Right forelimb (tissue), 1 donor: ENCODE data around the gene ZNF219.

Experiments
- DNase-seq: peaks from one replicate; pipeline ENCODE4 v3.0.0-alpha.2; 2018

Gene ZNF219

GRCh38 chr14:21084998-21085853 lies 13.2 kb downstream of the ZNF219 start:
- DNase-seq = no peak

DNA sequence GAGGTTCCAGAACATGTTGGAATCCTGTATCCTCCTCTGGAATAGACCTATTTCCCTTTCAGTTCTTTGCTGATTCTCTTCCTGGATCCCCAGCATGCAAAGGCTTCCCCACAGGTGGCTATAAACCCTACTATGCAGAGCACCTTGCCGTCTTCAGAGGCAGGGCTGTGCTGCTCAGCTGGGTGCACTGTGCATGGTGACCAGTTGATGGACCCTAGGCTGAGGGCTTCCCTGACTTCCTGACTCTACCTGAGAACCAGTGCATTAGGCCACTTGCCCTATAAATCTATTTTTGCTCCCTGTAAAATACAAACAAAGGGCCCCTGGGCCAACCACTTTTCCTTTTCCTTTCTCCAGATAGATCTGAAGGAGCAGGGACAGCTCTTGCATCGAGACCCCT lies 14.1 kb downstream of the ZNF219 start:
- no peak for DNase-seq

DNA sequence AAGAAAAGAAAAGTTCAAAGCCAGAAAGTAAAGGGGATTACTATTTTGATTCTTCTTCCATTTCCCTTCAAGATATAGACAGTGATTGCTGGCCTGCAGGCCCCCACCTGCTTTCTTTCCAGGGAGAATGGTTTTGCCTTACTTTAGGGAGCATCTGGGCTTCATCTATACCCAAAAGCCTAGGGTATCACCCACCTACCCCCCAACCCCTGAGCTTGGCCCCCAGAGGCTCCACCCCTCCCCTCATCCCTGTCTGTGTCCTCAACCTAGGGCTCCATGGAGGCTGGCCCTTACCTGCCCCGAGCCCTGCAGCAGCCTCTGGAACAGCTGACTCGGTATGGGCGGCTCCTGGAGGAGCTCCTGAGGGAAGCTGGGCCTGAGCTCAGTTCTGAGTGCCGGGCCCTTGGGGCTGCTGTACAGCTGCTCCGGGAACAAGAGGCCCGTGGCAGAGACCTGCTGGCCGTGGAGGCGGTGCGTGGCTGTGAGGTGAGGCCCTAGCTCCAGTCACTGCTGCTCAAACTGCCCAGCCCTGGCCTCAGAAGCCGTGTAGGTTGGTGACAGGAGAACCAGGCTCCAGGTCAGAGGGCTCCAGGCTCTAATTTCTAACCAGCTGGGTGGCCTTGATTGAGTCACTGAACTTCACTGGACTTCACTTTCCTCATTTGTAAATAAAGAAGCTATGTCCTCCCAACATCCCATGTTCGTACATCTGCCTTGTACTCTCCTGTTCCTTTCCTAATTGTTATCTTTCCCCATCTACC lies 14.7 kb downstream of the ZNF219 start:
- DNase-seq = no peak

DNA sequence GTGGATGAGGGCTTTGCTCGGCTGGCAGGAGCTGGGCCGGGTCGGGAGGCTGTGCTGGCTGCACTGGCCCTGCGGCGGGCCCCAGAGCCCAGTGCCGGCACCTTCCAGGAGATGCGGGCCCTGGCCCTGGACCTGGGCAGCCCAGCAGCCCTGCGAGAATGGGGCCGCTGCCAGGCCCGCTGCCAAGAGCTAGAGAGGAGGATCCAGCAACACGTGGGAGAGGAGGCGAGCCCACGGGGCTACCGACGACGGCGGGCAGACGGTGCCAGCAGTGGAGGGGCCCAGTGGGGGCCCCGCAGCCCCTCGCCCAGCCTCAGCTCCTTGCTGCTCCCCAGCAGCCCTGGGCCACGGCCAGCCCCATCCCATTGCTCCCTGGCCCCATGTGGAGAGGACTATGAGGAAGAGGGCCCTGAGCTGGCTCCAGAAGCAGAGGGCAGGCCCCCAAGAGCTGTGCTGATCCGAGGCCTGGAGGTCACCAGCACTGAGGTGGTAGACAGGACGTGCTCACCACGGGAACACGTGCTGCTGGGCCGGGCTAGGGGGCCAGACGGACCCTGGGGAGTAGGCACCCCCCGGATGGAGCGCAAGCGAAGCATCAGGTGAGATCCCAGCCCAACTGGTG lies 16.8 kb downstream of the ZNF219 start:
- no peak for DNase-seq

- DNase-seq = no peak
Observed at GRCh38 chr14:21078726-21079125, 19.7 kb downstream of the ZNF219 start.

DNA sequence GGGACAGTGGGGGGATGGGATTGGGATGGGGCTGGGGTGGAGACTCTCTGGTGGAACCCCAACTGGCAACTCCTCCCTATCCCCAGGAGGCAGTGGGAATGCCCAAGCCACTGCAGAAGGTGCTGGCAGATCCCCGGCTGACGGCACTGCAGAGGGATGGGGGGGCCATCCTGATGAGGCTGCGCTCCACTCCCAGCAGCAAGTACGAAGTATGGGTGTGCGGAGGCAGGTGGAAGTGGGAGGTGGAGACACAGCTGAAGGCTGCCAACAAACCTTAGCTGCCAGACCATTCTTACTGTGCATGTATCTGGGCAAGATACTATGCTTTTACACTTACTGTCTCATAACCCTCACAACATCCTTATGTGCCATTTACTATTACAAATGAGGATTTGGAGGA lies 20.2 kb downstream of the ZNF219 start:
- no peak for DNase-seq

DNA sequence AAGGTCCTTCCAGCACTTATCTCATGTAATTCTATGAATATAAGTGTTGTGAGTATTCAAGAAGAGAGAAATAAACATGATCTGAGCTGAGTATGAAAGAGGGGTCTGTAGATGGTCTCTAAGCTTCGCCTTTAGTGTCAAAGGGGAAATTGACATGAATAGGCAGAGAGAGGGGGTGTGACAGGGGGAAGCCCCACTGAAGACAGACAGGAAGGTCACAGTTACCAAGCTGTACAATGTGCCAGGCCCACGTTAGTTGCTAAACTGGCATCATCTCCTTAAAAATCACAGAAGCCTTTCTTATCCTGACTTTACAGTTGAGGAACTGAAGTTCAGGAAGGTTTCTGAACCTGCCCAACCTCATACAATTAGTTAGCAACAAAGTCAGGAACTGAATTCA lies 20.8 kb downstream of the ZNF219 start:
- DNase-seq = no peak

DNA sequence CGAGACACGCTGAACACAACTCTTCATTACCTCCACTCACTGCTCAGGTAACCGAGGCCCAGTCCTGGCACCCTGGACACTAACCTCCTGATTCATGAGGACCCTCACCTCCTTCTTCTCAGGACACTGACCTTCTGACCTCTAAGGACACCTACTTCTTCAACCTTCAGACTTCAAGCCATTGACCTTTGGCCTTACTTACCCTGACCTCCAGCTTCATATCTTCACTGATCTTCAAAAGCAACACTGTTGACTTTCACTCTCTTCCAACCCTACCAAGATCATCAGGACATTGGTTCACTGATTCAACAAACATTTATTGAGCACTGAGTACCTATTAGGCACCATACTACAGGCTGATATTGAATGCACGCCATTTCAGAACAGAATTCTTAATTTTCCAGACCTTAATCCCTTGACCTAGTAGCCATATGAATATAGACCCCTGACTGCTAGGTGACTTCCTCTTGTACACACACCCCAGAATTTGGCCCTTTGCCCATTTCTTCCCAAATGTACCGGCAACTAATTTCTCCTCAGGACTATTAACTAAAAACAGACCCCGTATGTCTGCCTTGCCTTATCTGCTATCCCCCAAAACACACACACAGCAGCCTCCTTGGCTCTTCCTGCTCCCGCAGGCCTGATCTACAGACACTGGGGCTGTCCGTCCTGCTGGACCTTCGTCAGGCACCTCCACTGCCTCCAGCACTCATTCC lies 22.6 kb downstream of the ZNF219 start:
- no peak for DNase-seq

DNA sequence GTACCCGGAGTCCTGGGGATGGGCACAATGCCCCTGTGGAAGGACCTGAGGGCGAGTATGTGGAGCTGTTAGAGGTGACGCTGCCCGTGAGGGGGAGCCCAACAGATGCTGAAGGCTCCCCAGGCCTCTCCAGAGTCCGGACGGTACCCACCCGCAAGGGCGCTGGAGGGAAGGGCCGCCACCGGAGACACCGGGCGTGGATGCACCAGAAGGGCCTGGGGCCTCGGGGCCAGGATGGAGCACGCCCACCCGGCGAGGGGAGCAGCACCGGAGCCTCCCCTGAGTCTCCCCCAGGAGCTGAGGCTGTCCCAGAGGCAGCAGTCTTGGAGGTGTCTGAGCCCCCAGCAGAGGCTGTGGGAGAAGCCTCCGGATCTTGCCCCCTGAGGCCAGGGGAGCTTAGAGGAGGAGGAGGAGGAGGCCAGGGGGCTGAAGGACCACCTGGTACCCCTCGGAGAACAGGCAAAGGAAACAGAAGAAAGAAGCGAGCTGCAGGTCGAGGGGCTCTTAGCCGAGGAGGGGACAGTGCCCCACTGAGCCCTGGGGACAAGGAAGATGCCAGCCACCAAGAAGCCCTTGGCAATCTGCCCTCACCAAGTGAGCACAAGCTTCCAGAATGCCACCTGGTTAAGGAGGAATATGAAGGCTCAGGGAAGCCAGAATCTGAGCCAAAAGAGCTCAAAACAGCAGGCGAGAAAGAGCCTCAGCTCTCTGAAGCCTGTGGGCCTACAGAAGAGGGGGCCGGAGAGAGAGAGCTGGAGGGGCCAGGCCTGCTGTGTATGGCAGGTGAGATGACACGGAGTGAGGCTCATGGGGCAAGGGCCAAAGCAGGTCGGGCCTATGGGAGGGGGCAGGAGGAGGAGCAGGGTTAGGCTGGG lies 23.8 kb downstream of the ZNF219 start:
- no peak for DNase-seq

DNA sequence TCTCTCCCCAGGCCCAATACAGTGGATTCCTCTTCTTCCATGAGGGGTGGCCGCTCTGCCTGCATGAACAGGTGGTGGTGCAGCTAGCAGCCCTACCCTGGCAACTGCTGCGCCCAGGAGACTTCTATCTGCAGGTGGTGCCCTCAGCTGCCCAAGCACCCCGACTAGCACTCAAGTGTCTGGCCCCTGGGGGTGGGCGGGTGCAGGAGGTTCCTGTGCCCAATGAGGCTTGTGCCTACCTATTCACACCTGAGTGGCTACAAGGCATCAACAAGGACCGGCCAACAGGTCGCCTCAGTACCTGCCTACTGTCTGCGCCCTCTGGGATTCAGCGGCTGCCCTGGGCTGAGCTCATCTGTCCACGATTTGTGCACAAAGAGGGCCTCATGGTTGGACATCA lies 24.5 kb downstream of the ZNF219 start:
- no peak for DNase-seq

DNA sequence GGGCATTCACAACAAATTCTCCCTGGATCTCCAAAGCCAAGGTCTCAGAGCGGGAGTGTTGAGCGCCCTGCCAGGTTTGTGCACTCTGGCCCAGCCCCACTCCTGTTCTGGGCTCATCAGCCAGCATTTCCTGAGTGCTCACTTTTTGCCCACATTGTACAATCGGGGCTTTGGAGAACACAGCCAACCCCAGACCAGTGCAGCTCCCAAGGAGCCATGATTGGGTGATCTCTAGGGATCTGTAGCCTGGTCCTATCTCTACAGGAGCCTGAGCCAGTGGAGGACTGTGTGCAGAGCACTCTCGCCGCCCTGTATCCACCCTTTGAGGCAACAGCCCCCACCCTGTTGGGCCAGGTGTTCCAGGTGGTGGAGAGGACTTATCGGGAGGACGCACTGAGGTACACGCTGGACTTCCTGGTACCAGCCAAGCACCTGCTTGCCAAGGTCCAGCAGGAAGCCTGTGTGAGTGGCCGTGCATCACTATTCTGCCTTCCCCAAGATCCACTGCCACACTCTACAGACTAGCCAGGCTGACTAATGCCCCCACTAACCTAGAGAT lies 25.6 kb downstream of the ZNF219 start:
- no peak for DNase-seq

DNA sequence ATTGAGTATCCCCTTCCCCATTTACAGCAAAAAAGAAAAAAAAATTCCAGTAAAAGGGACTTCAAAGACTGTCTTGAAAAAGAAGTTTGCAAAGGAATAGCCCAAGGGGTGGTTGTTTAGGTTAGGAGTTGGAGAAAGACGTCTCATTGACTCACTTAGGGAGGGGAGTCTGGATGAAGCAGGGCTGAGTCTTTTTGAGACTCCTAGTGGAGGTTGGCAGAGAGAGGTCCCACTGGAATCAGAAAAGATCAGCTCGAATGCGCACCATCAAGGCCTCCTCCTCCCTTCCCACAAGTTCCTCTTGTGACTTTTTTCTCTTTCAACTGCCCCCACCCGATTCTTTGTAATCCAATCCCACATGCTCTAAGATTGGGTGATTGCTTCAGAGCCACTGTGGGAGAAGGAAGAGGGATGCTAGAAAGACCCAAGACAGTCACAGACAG lies 26.4 kb downstream of the ZNF219 start:
- DNase-seq = no peak

GRCh38 chr14:21071225-21072030 lies 27.0 kb downstream of the ZNF219 start:
- peak; percentile 95 for DNase-seq

- peak; percentile 80 for DNase-seq
Observed at GRCh38 chr14:21070610-21071224, 27.7 kb downstream of the ZNF219 start.

- DNase-seq = peak; percentile 86
Observed at GRCh38 chr14:21070083-21070609, 28.3 kb downstream of the ZNF219 start, which contains the start of gene ARHGEF40. Gene ARHGEF40 (plus strand): TSS chr14:21070304. CDS start chr14:21070397, 93 bp downstream.

DNA sequence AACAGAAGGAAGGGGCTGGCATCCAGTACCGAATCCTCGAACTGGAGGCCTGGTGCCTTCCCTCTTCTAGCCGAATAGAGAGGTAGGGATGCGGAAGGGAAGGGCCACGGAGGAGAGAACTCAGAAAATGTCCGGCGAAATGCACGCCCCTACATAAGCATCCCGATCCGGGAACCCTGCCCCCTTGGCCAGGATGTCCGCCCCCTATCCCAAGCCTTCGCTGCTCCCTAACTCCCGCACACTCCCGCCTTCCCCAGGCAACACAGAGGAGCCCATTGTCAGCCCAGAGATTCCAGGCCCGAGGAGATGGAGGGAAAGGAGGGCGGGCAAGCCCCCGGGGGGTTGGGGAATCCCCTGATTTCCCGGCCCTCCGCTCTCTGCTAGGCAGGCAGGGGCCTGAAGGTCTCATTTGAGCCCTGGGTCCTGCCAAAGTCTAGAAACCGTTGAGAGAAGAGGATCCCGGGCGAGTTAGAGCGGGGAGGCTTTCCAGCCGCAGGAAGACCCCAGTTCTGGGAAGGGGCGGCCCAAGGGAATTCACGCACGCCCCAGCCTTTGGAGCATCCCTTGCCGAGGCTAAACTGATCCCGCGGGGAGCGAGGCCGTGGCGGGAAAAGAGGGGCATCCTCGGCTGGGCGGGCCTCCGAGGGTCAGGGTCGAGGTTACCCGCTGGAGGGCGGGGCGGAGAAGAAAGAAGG lies 28.9 kb downstream of the ZNF219 start:
- peak; percentile 88 for DNase-seq

GRCh38 chr14:21068521-21069387 lies 29.7 kb downstream of the ZNF219 start:
- DNase-seq = peak; percentile 78

DNA sequence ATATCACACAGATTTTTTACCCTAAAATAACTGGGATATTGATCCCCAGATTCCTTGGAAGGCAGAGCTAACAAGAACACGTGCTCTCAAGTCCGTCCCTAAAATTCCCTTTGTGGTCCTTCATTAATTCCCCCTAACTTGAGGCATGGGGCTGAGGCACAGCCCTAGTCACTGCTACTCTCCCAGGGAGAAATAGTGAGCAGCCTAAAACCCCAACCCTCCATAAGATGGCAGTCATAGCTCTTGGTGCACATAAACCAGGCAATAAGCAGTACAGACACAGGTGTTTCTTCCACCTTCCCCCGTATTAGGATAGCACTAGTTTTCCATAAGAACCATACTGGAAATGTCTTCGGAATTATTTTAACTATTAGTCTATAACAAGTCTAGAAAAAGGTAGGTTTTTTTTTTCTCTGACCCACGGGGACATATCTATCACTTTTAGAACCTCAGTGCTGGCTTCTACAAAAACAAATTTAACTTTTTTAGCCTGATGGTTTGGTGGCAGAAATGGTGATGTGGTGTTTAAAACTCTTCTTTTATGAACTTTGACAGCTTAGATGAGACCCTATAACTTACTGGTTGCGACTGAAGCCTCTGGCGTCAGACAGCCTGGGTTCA lies 31.5 kb downstream of the ZNF219 start:
- DNase-seq = no peak
